Measurements from ENCODE around the gene TTC12. TPM values are rescaled to one million over a fixed set of nuclear protein-coding genes. Genes with fewer than 3 reads are reported as not detected.

The TTC12 gene
- polyA plus RNA-seq, 1 donor (not counting 4 experiments of a cell fraction or from before 2014, with no cell fraction given), result 27.3 TPM

- Histone ChIP-seq H3K79me2 (ENCODE audit: control insufficient read depth, insufficient read depth, low read length) (no peaks in the 10 kb centered on the region), H3K27me3 (ENCODE audit: control insufficient read depth, extremely low read depth, insufficient read depth, low read length) (peaks cover 6% of the 10 kb centered on the region), H3K9me3 (ENCODE audit: control insufficient read depth, low read depth, low read length) (no peaks in the 10 kb centered on the region), H2AFZ (ENCODE audit: control insufficient read depth, low read length) (no peak overlapping the region), H3K4me2 (ENCODE audit: control insufficient read depth, extremely low read depth, insufficient read depth, low read depth, low read length) (no peak overlapping the region), H3K27ac (ENCODE audit: control insufficient read depth, insufficient read depth, low read length) (no peak overlapping the region), H3K4me3 (ENCODE audit: control insufficient read depth in 2 of 3, extremely low read depth in 1 of 3, insufficient read depth in 2 of 3, low read depth in 1 of 3, low read length in 3 of 3) (no peak overlapping the region), H3K9me1 (ENCODE audit: control insufficient read depth, extremely low read depth, insufficient read depth, low read length) (no peaks in the 10 kb centered on the region), H3K9ac (ENCODE audit: control insufficient read depth, extremely low read depth, insufficient read depth, low read length) (no peak overlapping the region), H3K36me3 (ENCODE audit: control insufficient read depth in 2 of 2, extremely low read depth in 1 of 2, insufficient read depth in 2 of 2, low read length in 2 of 2) (no peaks in the 10 kb centered on the region), H4K20me1 (ENCODE audit: control insufficient read depth, extremely low read depth, insufficient read depth, low read length) (no peaks in the 10 kb centered on the region), H3K4me1 (ENCODE audit: control insufficient read depth, extremely low read depth, insufficient read depth, low read length) (no peaks in the 10 kb centered on the region)
- DNase-seq (ENCODE audit: low read depth, low spot score) (no peak), FAIRE-seq (no peak)
- no peak for TF ChIP-seq CTCF (optimal IDR thresholded peaks at IDR 0.05 in 1 of 3, IDR thresholded peaks at IDR 0.05 in 1 of 3, conservative IDR thresholded peaks at IDR 0.05 in 1 of 3; ENCODE audit: extremely low read depth in 1 of 3, insufficient read depth in 2 of 3, low read length in 3 of 3)
- no peak for TF ChIP-seq EZH2 (IDR thresholded peaks at IDR 0.05; ENCODE audit: low read length)
- dilution Hi-C loops (cut with MboI; ENCODE audit: extremely low pct_ligation_motif_present, low sequenced_read_pairs), result no loop called here
Observed at GRCh38 chr11:113415343-113415742, 101.0 kb downstream of the TTC12 start.

Other genes with a start within 250 kb of the TTC12 start
- 0.85 to 1.8 TPM (median 0.92 TPM) in 3 replicates for gene ANKK1, start 73.2 kb downstream of the TTC12 start, polyA plus RNA-seq
- 0.26 to 0.35 TPM (median 0.31 TPM) in 3 replicates for gene DRD2, start 160.8 kb downstream of the TTC12 start, polyA plus RNA-seq

Measured in keratinocyte (primary cell).